Transverse colon (tissue), 4 donors: ENCODE data around the gene TLK1.

Source experiments
- EP300 ChIP-seq: sonication (generic); formaldehyde crosslinking; IDR thresholded peaks from one replicate; pipeline ENCODE4 v1.6.1; 2017; ENCODE audit warnings: antibody characterized with exemption, low read depth
- POLR2A ChIP-seq: fragments of 450-650 bp; IDR thresholded peaks from one replicate; pipeline ENCODE4 v1.6.1; 2016; ENCODE audit warnings: antibody characterized with exemption, mild to moderate bottlenecking, moderate library complexity
- POLR2AphosphoS5 ChIP-seq, 3 donors: sonication (generic); formaldehyde crosslinking; IDR thresholded peaks; one replicate each; pipeline ENCODE4 v1.6.1; 2016; ENCODE audit warnings: antibody characterized with exemption in 3 of 3
- TF ChIP-seq, protein P1 (sequence below), 5 experiments: fragments of 200-600 bp in 3 of 5; fragments of 450-650 bp in 2 of 5; sonication (generic) in 3 of 5; IDR thresholded peaks; 1 replicate in 2 of 5; 2 replicates in 3 of 5; pipeline ENCODE4 v1.5.1; 2016 to 2017; ENCODE audit warnings: antibody characterized with exemption in 5 of 5, inconsistent platforms in 3 of 5, mild to moderate bottlenecking in 2 of 5, moderate library complexity in 1 of 5

DNA sequence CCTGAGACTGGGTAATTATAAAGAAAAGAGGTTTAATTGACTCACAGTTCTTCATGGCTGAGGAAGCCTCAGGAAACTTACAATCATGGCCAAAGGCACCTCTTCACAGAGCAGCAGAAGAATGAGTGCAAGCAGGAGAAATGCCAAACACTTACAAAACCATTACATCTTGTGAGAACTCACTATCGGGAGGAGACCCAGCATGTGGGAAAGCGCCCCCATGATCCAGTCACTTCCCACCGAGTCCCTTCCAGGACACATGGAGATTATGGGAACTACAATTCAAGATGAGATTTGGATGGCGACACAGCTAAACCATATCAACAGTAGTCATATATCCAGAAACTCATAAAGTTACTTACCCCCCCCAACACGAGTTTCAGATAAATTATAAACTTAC lies 28.6 kb downstream of the TLK1 start:
- TF ChIP-seq POLR2AphosphoS5 (IDR thresholded peaks at IDR 0.05), result no peak
- TF ChIP-seq, protein P1, sequence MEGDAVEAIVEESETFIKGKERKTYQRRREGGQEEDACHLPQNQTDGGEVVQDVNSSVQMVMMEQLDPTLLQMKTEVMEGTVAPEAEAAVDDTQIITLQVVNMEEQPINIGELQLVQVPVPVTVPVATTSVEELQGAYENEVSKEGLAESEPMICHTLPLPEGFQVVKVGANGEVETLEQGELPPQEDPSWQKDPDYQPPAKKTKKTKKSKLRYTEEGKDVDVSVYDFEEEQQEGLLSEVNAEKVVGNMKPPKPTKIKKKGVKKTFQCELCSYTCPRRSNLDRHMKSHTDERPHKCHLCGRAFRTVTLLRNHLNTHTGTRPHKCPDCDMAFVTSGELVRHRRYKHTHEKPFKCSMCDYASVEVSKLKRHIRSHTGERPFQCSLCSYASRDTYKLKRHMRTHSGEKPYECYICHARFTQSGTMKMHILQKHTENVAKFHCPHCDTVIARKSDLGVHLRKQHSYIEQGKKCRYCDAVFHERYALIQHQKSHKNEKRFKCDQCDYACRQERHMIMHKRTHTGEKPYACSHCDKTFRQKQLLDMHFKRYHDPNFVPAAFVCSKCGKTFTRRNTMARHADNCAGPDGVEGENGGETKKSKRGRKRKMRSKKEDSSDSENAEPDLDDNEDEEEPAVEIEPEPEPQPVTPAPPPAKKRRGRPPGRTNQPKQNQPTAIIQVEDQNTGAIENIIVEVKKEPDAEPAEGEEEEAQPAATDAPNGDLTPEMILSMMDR (IDR thresholded peaks at IDR 0.05), result no peak
- no peak for TF ChIP-seq POLR2A
- TF ChIP-seq EP300, result no peak
